AG04450 (cell line): ENCODE data around the gene MIOS. TPM values are rescaled to one million over a fixed set of nuclear protein-coding genes. Genes with fewer than 3 reads are reported as not detected.

Experiments
- CTCF ChIA-PET: fragments of 300-600, 350-600 bp; formaldehyde crosslinking; extraction: SDS; loops from one replicate; lab custom pipeline; 2022; ENCODE audit warnings: antibody characterized with exemption, inconsistent platforms; lab: Charles Lee
- POLR2A ChIA-PET: fragments of 350-600 bp; formaldehyde crosslinking; extraction: SDS; loops from one replicate; lab custom pipeline; 2021; ENCODE audit warnings: antibody characterized with exemption, inconsistent platforms; lab: Yijun Ruan, JAX
- DNase-seq: peaks from one replicate; pipeline ENCODE4 v3.0.0-alpha.2; 2011; ENCODE audit warnings: low read depth, low spot score
- H3K27ac ChIP-seq: one replicate; pipeline ENCODE4 v1.5.1; 2012; ENCODE audit warnings: low read depth, low read length, control low read depth
- H3K27me3 ChIP-seq: one replicate; pipeline ENCODE4 v1.6.0; 2012; ENCODE audit warnings: low read length; ENCODE audit not compliant: control insufficient read depth, insufficient read depth
- H3K4me3 ChIP-seq: 2 replicates; pipeline ENCODE4 v1.5.1; 2011; ENCODE audit warnings: mild to moderate bottlenecking, low read depth, low read length, control low read depth
- H3K9me3 ChIP-seq: 2 replicates; pipeline ENCODE4 v1.5.1; 2012; ENCODE audit warnings: low read length; ENCODE audit not compliant: control insufficient read depth, insufficient read depth
- CTCF ChIP-seq: IDR thresholded peaks from 2 replicates; pipeline ENCODE4 v1.5.1; 2011; ENCODE audit warnings: low read depth, low read length, control low read depth, inconsistent platforms
- polyA plus RNA-seq: library from polyadenylated mRNA; depleted of rRNA; stranded (reverse); fragments of >200 nt; gene quantifications from 2 replicates; pipeline ENCODE4 v1.2.3, GENCODE V29; 2011

Gene MIOS
- polyA plus RNA-seq, 1 experiment = 26.6 TPM

GRCh38 chr7:7539711-7540110 is 27.0 kb upstream of the MIOS start:
- H3K27me3 ChIP-seq = no peaks in the 10 kb centered on the region
- no peak for DNase-seq
- no peak overlapping the region for H3K4me3 ChIP-seq
- POLR2A ChIA-PET = no interaction called here
- CTCF ChIA-PET = interaction anchor here (1.9 kb wide), 1 partner anchor 115 kb away, joined by 18 read pairs; no protein-coding TSS in a partner anchor
- no peak for TF ChIP-seq CTCF
- H3K9me3 ChIP-seq = no peaks in the 10 kb centered on the region
- H3K27ac ChIP-seq = no peak overlapping the region

GRCh38 chr7:7542251-7542835 is 24.3 kb upstream of the MIOS start:
- Histone ChIP-seq H3K9me3 (no peaks in the 10 kb centered on the region), H3K27ac (no peak overlapping the region), H3K4me3 (no peak overlapping the region), H3K27me3 (no peaks in the 10 kb centered on the region)
- no peak for TF ChIP-seq CTCF
- ChIA-PET CTCF (interaction anchor here (0.6 to 4.5 kb wide), 23 partner anchors 9 to 753 kb away, joined by 3 to 125 read pairs (median 3); no protein-coding TSS in a partner anchor), POLR2A (no interaction called here)
- DNase-seq = no peak

GRCh38 chr7:7548407-7548806 is 18.3 kb upstream of the MIOS start:
- no peak for TF ChIP-seq CTCF
- no peaks in the 10 kb centered on the region for H3K9me3 ChIP-seq
- no peak overlapping the region for H3K27ac ChIP-seq
- H3K27me3 ChIP-seq = no peaks in the 10 kb centered on the region
- CTCF ChIA-PET = interaction anchor here (0.9 kb wide), 1 partner anchor 125 kb away, joined by 5 read pairs; no protein-coding TSS in a partner anchor
- POLR2A ChIA-PET = no interaction called here
- no peak for DNase-seq
- H3K4me3 ChIP-seq = no peak overlapping the region

- DNase-seq = no peak
- H3K27ac ChIP-seq = no peak overlapping the region
- CTCF ChIA-PET = interaction anchor here (1.7 to 1.9 kb wide), 3 partner anchors 9 to 126 kb away, joined by 4 to 9 read pairs (median 9); no protein-coding TSS in a partner anchor
- H3K4me3 ChIP-seq = no peak overlapping the region
- H3K27me3 ChIP-seq = no peaks in the 10 kb centered on the region
- TF ChIP-seq CTCF = no peak
- H3K9me3 ChIP-seq = no peaks in the 10 kb centered on the region
- POLR2A ChIA-PET = no interaction called here
Measured at GRCh38 chr7:7550663-7551062, 16.0 kb upstream of the MIOS start.

- DNase-seq = no peak
- H3K27ac ChIP-seq = no peak overlapping the region
- no peaks in the 10 kb centered on the region for H3K27me3 ChIP-seq
- POLR2A ChIA-PET = no interaction called here
- no peak for TF ChIP-seq CTCF
- CTCF ChIA-PET = interaction anchor here (1.9 kb wide), 1 partner anchor 12 kb away, joined by 4 read pairs; no protein-coding TSS in a partner anchor
- H3K4me3 ChIP-seq = no peak overlapping the region
- H3K9me3 ChIP-seq = no peaks in the 10 kb centered on the region
Measured at GRCh38 chr7:7552199-7552598, 14.5 kb upstream of the MIOS start.
